Liver (tissue), 3 donors: Measurements from ENCODE around the gene SEMA3E.

Experiments
- ATF3 ChIP-seq: IDR thresholded peaks from 2 replicates; pipeline ENCODE4 v1.6.1; 2016; ENCODE audit warnings: antibody characterized with exemption
- CTCF ChIP-seq: fragments of 150-350 bp; IDR thresholded peaks from 2 replicates; pipeline ENCODE4 v1.5.1; 2017; ENCODE audit warnings: improper control_type of control experiment, low read depth, low read length; ENCODE audit not compliant: missing input control
- FOXA1 ChIP-seq: IDR thresholded peaks from 2 replicates; pipeline ENCODE4 v1.6.1; 2016; ENCODE audit warnings: antibody characterized with exemption
- GABPA ChIP-seq, 2 donors: IDR thresholded peaks in 1 of 2; conservative IDR thresholded peaks in 1 of 2; 2 replicates each; pipeline ENCODE4 v1.6.1; 2016; ENCODE audit warnings: antibody characterized with exemption in 2 of 2, mild to moderate bottlenecking in 1 of 2, moderate library complexity in 1 of 2
- JUND ChIP-seq, 2 donors: IDR thresholded peaks; 2 replicates each; pipeline ENCODE4 v1.6.1; 2016; ENCODE audit warnings: antibody characterized with exemption in 2 of 2
- MAX ChIP-seq: IDR thresholded peaks from 2 replicates; pipeline ENCODE4 v1.6.1; 2016; ENCODE audit warnings: antibody characterized with exemption
- NR2F2 ChIP-seq: IDR thresholded peaks from 2 replicates; pipeline ENCODE4 v1.6.1; 2016; ENCODE audit warnings: antibody characterized with exemption
- RAD21 ChIP-seq, 2 donors: IDR thresholded peaks; 2 replicates each; pipeline ENCODE4 v1.6.1; 2016; ENCODE audit warnings: antibody characterized with exemption in 2 of 2, mild to moderate bottlenecking in 2 of 2
- REST ChIP-seq: IDR thresholded peaks from 2 replicates; pipeline ENCODE4 v1.6.1; 2016; ENCODE audit warnings: antibody characterized with exemption, mild to moderate bottlenecking
- RXRA ChIP-seq, 2 donors: IDR thresholded peaks; 2 replicates each; pipeline ENCODE4 v1.6.1; 2017 to 2018; ENCODE audit warnings: antibody characterized with exemption in 2 of 2, mild to moderate bottlenecking in 1 of 2
- SP1 ChIP-seq: IDR thresholded peaks from 2 replicates; pipeline ENCODE4 v1.6.1; 2018; ENCODE audit warnings: antibody characterized with exemption, mild to moderate bottlenecking
- TAF1 ChIP-seq: conservative IDR thresholded peaks from 2 replicates; pipeline ENCODE4 v1.6.1; 2016; ENCODE audit warnings: antibody characterized with exemption, mild to moderate bottlenecking
- donor health status: healthy.
- donor health status: healthy.

- TF ChIP-seq CTCF (no peak), FOXA1 (no peak), REST (no peak), NR2F2 (no peak), RXRA (IDR thresholded peaks at IDR 0.05) (no peak), SP1 (no peak), TAF1 (no peak), RAD21 (IDR thresholded peaks at IDR 0.05) (no peak), MAX (no peak), GABPA (IDR thresholded peaks at IDR 0.05 in 1 of 2, conservative IDR thresholded peaks at IDR 0.05 in 1 of 2) (no peak), JUND (IDR thresholded peaks at IDR 0.05) (no peak), ATF3 (no peak)
Observed at GRCh38 chr7:83672157-83672556, 23.2 kb upstream of the SEMA3E start.
